K562 (cell line): ENCODE results near the gene UMODL1. TPM values are rescaled to one million over a fixed set of nuclear protein-coding genes. Genes with fewer than 3 reads are reported as not detected.
"Not testable (repeated sequence)": the region's sequence is repeated elsewhere in the genome, so short reads cannot be mapped to it uniquely, and the experiment has no call there.

Source experiments
- ATAC-seq: fragments of 200-7000 bp; cut with Tn5 transposase; 3 replicates; pipeline ENCODE4 v1.9.1; 2020; ENCODE audit warnings: moderate library complexity
- BruUV-seq: library from RNA; stranded (reverse); fragments of 400-500 nt; replicated peaks from 2 replicates; lab custom pipeline; 2021; lab: Mats Ljungman, UMichigan
- CTCF ChIA-PET: fragments of 300-600 bp; formaldehyde crosslinking; extraction: SDS; loops from one replicate; lab custom pipeline; 2021; ENCODE audit warnings: low intra/inter-chr PET ratio; lab: Yijun Ruan, JAX
- POLR2A ChIA-PET: fragments of 300-600, 350-650 bp; sonication (Branson Sonifier 250); formaldehyde crosslinking; extraction: SDS; loops from one replicate; lab custom pipeline; 2021; ENCODE audit warnings: antibody characterized with exemption, inconsistent platforms; lab: Yijun Ruan, JAX
- DNase-seq, 4 experiments: peaks; one replicate each; pipeline versions ENCODE4 v3.0.0 to v3.0.0-alpha.2; 2011 to 2018; ENCODE audit warnings: low spot score in 3 of 4, mixed read lengths in 3 of 4; ENCODE audit errors: extremely low read depth in 1 of 4
- FAIRE-seq: peaks from 2 replicates; lab custom pipeline; 2011; peaks lifted over from hg19 to GRCh38; lab: Jason Lieb, UNC
- H2AFZ ChIP-seq: 2 replicates; pipeline ENCODE4 v1.6.0; 2011; ENCODE audit warnings: low read depth, low read length, control low read depth, inconsistent platforms
- H3K27ac ChIP-seq: fragments of 200-600 bp; 3 replicates; pipeline ENCODE4 v1.8.0; 2011; ENCODE audit warnings: low read depth, mild to moderate bottlenecking, control low read depth, inconsistent platforms, low read length, moderate library complexity, mixed read lengths; ENCODE audit errors: extremely low read depth
- H3K27me3 ChIP-seq, 2 experiments: fragments of 300-600 bp in 1 of 2; 2 replicates in 1 of 2; 3 replicates in 1 of 2; pipeline versions ENCODE4 v1.6.0 to v1.8.0; 2011; ENCODE audit warnings: inconsistent platforms in 2 of 2, low read length in 2 of 2, mild to moderate bottlenecking in 1 of 2, mixed read lengths in 1 of 2, moderate library complexity in 1 of 2; ENCODE audit not compliant: control insufficient read depth in 2 of 2, insufficient read depth in 2 of 2
- H3K36me3 ChIP-seq: fragments of 300-600 bp; 3 replicates; pipeline ENCODE4 v1.8.0; 2011; ENCODE audit warnings: mild to moderate bottlenecking, low read length, inconsistent platforms; ENCODE audit not compliant: control insufficient read depth, insufficient read depth
- H3K4me1 ChIP-seq, 2 experiments: fragments of 200-600 bp in 1 of 2; replicated peaks in 1 of 2; 2 replicates in 1 of 2; 3 replicates in 1 of 2; pipeline versions ENCODE4 v1.5.1 to v1.8.0; 2011; ENCODE audit warnings: inconsistent platforms in 2 of 2, low read length in 2 of 2, mild to moderate bottlenecking in 1 of 2, mixed read lengths in 1 of 2, moderate library complexity in 1 of 2; ENCODE audit not compliant: control insufficient read depth in 2 of 2, insufficient read depth in 2 of 2
- H3K4me2 ChIP-seq: 2 replicates; pipeline ENCODE4 v1.6.1; 2011; ENCODE audit warnings: low read length, control low read depth, inconsistent platforms, mixed read lengths; ENCODE audit not compliant: insufficient read depth
- H3K4me3 ChIP-seq: fragments of 200-600 bp; sonication (generic), shearing (Covaris generic); 2 replicates; pipeline ENCODE4 v1.5.1; 2016; ENCODE audit warnings: control low read depth, inconsistent platforms
- H3K79me2 ChIP-seq: fragments of 200-600 bp; 3 replicates; pipeline ENCODE4 v1.8.0; 2011; ENCODE audit warnings: low read length, inconsistent platforms; ENCODE audit not compliant: control insufficient read depth, insufficient read depth
- H3K9ac ChIP-seq, 2 experiments: 2 replicates each; pipeline versions ENCODE4 v1.6.0 to v1.6.1; 2011; ENCODE audit warnings: low read depth in 2 of 2, low read length in 2 of 2, control low read depth in 1 of 2, inconsistent platforms in 1 of 2, mild to moderate bottlenecking in 1 of 2, mixed read lengths in 1 of 2; ENCODE audit not compliant: insufficient read depth in 1 of 2
- H3K9me1 ChIP-seq: one replicate; pipeline ENCODE4 v1.6.0; 2011; ENCODE audit warnings: inconsistent platforms, mild to moderate bottlenecking, low read length, moderate library complexity; ENCODE audit not compliant: control insufficient read depth, insufficient read depth
- H3K9me3 ChIP-seq: replicated peaks from 2 replicates; pipeline ENCODE4 v1.5.1; 2011; ENCODE audit warnings: low read depth, low read length, inconsistent platforms; ENCODE audit not compliant: control insufficient read depth, insufficient read depth
- H4K20me1 ChIP-seq: replicated peaks from 2 replicates; pipeline ENCODE4 v1.6.1; 2011; ENCODE audit warnings: low read length, inconsistent platforms, mixed read lengths; ENCODE audit not compliant: control insufficient read depth, insufficient read depth
- ELF1 ChIP-seq: fragments of 200-800 bp; sonication (Bioruptor generic); IDR thresholded peaks from 2 replicates; pipeline ENCODE4 v1.6.1; 2016; ENCODE audit warnings: missing genetic modification characterization, missing compliant biosample characterization
- NR2C2 ChIP-seq, 2 experiments: fragments of 200-800 bp in 1 of 2; sonication (Bioruptor generic) in 1 of 2; sonication (generic) in 1 of 2; formaldehyde crosslinking in 1 of 2; IDR thresholded peaks; 2 replicates each; pipeline versions ENCODE4 v1.6.1 to v1.8.0; 2016 to 2022; ENCODE audit warnings: mild to moderate bottlenecking in 1 of 2, missing compliant biosample characterization in 1 of 2, missing genetic modification characterization in 1 of 2, missing genetic modification reagents in 1 of 2
- U2AF2 ChIP-seq: fragments of 200-400 bp; formaldehyde crosslinking; optimal IDR thresholded peaks from 2 replicates; pipeline ENCODE3; 2017; ENCODE audit warnings: low read depth, mild to moderate bottlenecking, low read length
- WGBS: fragments of 100-300 bp; shearing (Covaris generic); methylation state at CpG from one replicate; pipeline ENCODE4 v1.1.6; 2016; ENCODE audit warnings: low coverage, mixed read lengths; ENCODE audit not compliant: insufficient coverage; ENCODE audit errors: missing lambda C conversion rate; 5-methylcytosine and 5-hydroxymethylcytosine counted together
- in situ Hi-C: fragments of 300-500 bp; cut with MboI; formaldehyde crosslinking; loops from 4 replicates; pipeline ENCODE4 v1.15.0; 2018; ENCODE audit warnings: inconsistent platforms, mixed read lengths
- intact Hi-C: fragments of 100-400 bp; cut with micrococcal nuclease; formaldehyde crosslinking; loops from 2 replicates; pipeline ENCODE4 v1.14.2; 2022
- polyA plus RNA-seq, 8 experiments: library from polyadenylated mRNA; depleted of rRNA in 4 of 8; stranded (reverse) in 5 of 8; unstranded in 3 of 8; fragments of >200 nt; fragmentation: Nextera tagmentation in 2 of 8; fragmentation: Illumina TruSeq in 1 of 8; extraction: Ambion mirVana in 2 of 8; extraction: Trizol in 1 of 8; gene quantifications; 2 replicates each; pipeline versions ENCODE4 v1.2.1 to v1.2.3, GENCODE V29; 2011 to 2014; ENCODE audit warnings: inconsistent platforms in 1 of 8, missing spikeins in 1 of 8
- total RNA-seq, 7 experiments: library from RNA; depleted of rRNA in 6 of 7; stranded (reverse); fragments of >200 nt in 6 of 7; fragmentation: Illumina TruSeq in 2 of 7; extraction: Trizol in 2 of 7; gene quantifications; 2 replicates each; pipeline versions ENCODE4 v1.2.1 to v1.2.3, GENCODE V29; 2011 to 2021; ENCODE audit warnings: low replicate concordance in 1 of 7

Gene UMODL1
- total and polyA plus RNA-seq, 9 of the 15 experiments (the other 6 are each of a cell fraction or from before 2014, with no cell fraction given), result not detected

DNA sequence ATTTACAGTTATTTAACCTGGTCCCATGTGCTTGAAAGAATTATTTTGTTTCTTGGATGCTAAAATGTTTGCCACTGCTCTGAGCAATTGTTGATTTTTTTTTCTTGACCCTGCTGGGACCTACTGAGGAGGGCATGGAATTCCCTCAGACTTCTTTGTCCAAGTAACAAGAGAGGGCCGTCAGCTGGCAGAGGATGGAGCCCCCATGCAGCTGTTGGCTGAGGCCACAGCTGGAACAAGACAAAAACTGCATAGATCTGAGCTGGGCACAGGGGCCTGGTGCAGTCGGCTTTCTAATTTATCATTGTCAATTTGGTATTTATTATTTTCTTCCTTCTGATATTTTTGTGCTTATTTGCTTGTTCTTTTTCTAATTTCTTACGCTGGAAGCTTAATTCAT lies 108.2 kb downstream of the UMODL1 start:
- FAIRE-seq (no peak), ATAC-seq (no peak), DNase-seq (no peak)
- Histone ChIP-seq H4K20me1 (no peaks in the 10 kb centered on the region), H3K9me1 (no peaks in the 10 kb centered on the region), H3K4me1 (no peaks in the 10 kb centered on the region), H3K9ac (no peak overlapping the region), H3K79me2 (no peaks in the 10 kb centered on the region), H3K36me3 (no peaks in the 10 kb centered on the region), H3K4me2 (no peak overlapping the region), H3K9me3 (no peaks in the 10 kb centered on the region), H3K27ac (no peak overlapping the region), H3K27me3 (peaks cover 15 to 28% of the 10 kb centered on the region in 2 experiments; a peak in 4 of 5 replicates), H3K4me3 (no peak overlapping the region), H2AFZ (no peak overlapping the region)
- POLR2A ChIA-PET, result no interaction called here
- in situ Hi-C loops (no loop called here), intact Hi-C loops (no loop called here)
- WGBS, result 6% methylated on average over 3 of the region's 3 CpGs
- CTCF ChIA-PET, result no interaction called here
- BruUV-seq, result no TSS peak
- TF ChIP-seq NR2C2 (CRISPR knock-in tag; IDR thresholded peaks at IDR 0.05) (no peak), NR2C2 (tag; IDR thresholded peaks at IDR 0.05) (no peak), U2AF2 (no peak), ELF1 (tag) (no peak)

DNA sequence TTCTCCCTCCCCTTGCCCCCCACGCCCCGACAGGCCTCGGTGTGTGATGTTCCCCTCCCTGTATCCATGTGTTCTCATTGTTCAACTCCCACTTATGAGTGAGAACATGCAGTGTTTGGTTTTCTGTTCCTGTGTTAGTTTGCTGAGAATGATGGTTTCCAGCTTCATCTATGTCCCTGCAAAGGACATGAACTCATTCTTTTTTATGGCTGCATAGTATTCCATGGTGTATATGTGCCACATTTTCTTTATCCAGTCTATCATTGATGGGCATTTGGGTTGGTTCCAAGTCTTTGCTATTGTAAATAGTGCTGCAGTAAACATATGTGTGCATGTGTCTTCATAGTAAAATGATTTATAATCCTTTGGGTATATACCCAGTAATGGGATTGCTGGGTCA lies 108.9 kb downstream of the UMODL1 start:
- H3K9ac ChIP-seq, H3K36me3 ChIP-seq, H3K9me3 ChIP-seq, H4K20me1 ChIP-seq, H3K4me1 ChIP-seq, POLR2A ChIA-PET, H2AFZ ChIP-seq, CTCF ChIA-PET, BruUV-seq, H3K27ac ChIP-seq, FAIRE-seq, intact Hi-C loops, H3K4me2 ChIP-seq, H3K79me2 ChIP-seq, H3K4me3 ChIP-seq, ATAC-seq, H3K9me1 ChIP-seq, DNase-seq, in situ Hi-C loops: not testable (repeated sequence)
- WGBS, result no CpG with 5 or more reads among the region's 3 CpGs
- H3K27me3 ChIP-seq, result peaks cover 15 to 27% of the 10 kb centered on the region in 2 experiments; a peak in 4 of 5 replicates
